ENCODE measurements around the gene RTN1. TPM values are rescaled to one million over a fixed set of nuclear protein-coding genes. Genes with fewer than 3 reads are reported as not detected.

RTN1 gene
- total and polyA plus RNA-seq, 2 donors, result 1.6 to 1.9 TPM

GRCh38 chr14:59819446-59820088, 51.0 kb downstream of the RTN1 start:
- H3K4me3 ChIP-seq (ENCODE audit: low read length in 2 of 2), result no peak overlapping the region
- no peaks in the 10 kb centered on the region for H3K36me3 ChIP-seq (ENCODE audit: control insufficient read depth in 2 of 2, insufficient read depth in 2 of 2, low read length in 1 of 2)
- H3K4me1 ChIP-seq (ENCODE audit: control insufficient read depth in 2 of 2, insufficient read depth in 2 of 2, low read length in 2 of 2), result no peaks in the 10 kb centered on the region
- 97% methylated on average over 38 of the region's 38 CpGs for WGBS
- H3K27ac ChIP-seq (ENCODE audit: low read depth in 1 of 2, low read length in 1 of 2), result no peak overlapping the region
- no peaks in the 10 kb centered on the region for H3K27me3 ChIP-seq (ENCODE audit: control insufficient read depth in 2 of 2, insufficient read depth in 1 of 2, low read length in 1 of 2)
- DNase-seq (ENCODE audit: low read depth in 6 of 9, low spot score in 9 of 9), result no peak
- peaks cover 0 to 8% of the 10 kb centered on the region in 2 donors for H3K9me3 ChIP-seq (ENCODE audit: control insufficient read depth in 2 of 2, insufficient read depth in 1 of 2, low read length in 1 of 2)

- no peaks in the 10 kb centered on the region for H3K4me1 ChIP-seq (ENCODE audit: control insufficient read depth in 2 of 2, insufficient read depth in 2 of 2, low read length in 2 of 2)
- no peak overlapping the region for H3K27ac ChIP-seq (ENCODE audit: low read depth in 1 of 2, low read length in 1 of 2)
- 34% methylated on average over 3 of the region's 3 CpGs for WGBS
- no peaks in the 10 kb centered on the region for H3K36me3 ChIP-seq (ENCODE audit: control insufficient read depth in 2 of 2, insufficient read depth in 2 of 2, low read length in 1 of 2)
- H3K4me3 ChIP-seq (ENCODE audit: low read length in 2 of 2), result no peak overlapping the region
- no peak for DNase-seq (ENCODE audit: low read depth in 6 of 9, low spot score in 9 of 9)
- H3K9me3 ChIP-seq (ENCODE audit: control insufficient read depth in 2 of 2, insufficient read depth in 1 of 2, low read length in 1 of 2), result peaks cover 0 to 8% of the 10 kb centered on the region in 2 donors
- no peaks in the 10 kb centered on the region for H3K27me3 ChIP-seq (ENCODE audit: control insufficient read depth in 2 of 2, insufficient read depth in 1 of 2, low read length in 1 of 2)
Observed at GRCh38 chr14:59816941-59817340, 53.6 kb downstream of the RTN1 start.

- H3K9me3 ChIP-seq (ENCODE audit: control insufficient read depth in 2 of 2, insufficient read depth in 1 of 2, low read length in 1 of 2), result peaks cover 0 to 8% of the 10 kb centered on the region in 2 donors
- H3K27ac ChIP-seq (ENCODE audit: low read depth in 1 of 2, low read length in 1 of 2), result no peak overlapping the region
- H3K36me3 ChIP-seq (ENCODE audit: control insufficient read depth in 2 of 2, insufficient read depth in 2 of 2, low read length in 1 of 2), result no peaks in the 10 kb centered on the region
- no peaks in the 10 kb centered on the region for H3K27me3 ChIP-seq (ENCODE audit: control insufficient read depth in 2 of 2, insufficient read depth in 1 of 2, low read length in 1 of 2)
- DNase-seq (ENCODE audit: low read depth in 6 of 9, low spot score in 9 of 9), result no peak
- no peak overlapping the region for H3K4me3 ChIP-seq (ENCODE audit: low read length in 2 of 2)
- no peaks in the 10 kb centered on the region for H3K4me1 ChIP-seq (ENCODE audit: control insufficient read depth in 2 of 2, insufficient read depth in 2 of 2, low read length in 2 of 2)
- 83% methylated on average over 1 of the region's 1 CpG for WGBS
Observed at GRCh38 chr14:59814988-59815387, 55.6 kb downstream of the RTN1 start.

- H3K36me3 ChIP-seq (ENCODE audit: control insufficient read depth in 2 of 2, insufficient read depth in 2 of 2, low read length in 1 of 2), result no peaks in the 10 kb centered on the region
- WGBS, result 93% methylated on average over 3 of the region's 3 CpGs
Observed at GRCh38 chr14:59811815-59812214, 58.8 kb downstream of the RTN1 start.

DNA sequence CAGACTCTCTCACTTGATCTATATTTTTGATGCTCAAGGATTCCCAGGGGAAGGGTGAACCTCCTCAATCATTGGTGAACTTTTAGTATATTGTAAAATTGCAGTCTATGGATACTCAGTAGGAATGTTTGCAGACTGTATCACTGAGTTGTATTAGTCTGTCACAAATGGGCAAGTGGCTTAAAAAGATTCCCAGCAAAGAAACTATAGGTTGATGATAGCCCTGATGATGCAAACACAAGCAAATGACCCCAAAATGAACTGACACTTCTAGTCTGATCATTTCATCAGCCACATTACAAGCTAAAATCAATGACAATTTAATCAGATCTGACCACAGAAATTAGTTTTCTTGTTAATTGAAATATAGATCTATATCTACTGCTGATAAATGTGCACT, 59.5 kb downstream of the RTN1 start:
- Histone ChIP-seq H3K4me1 (ENCODE audit: control insufficient read depth in 2 of 2, insufficient read depth in 2 of 2, low read length in 2 of 2) (no peaks in the 10 kb centered on the region), H3K9me3 (ENCODE audit: control insufficient read depth in 2 of 2, insufficient read depth in 1 of 2, low read length in 1 of 2) (no peaks in the 10 kb centered on the region), H3K27me3 (ENCODE audit: control insufficient read depth in 2 of 2, insufficient read depth in 1 of 2, low read length in 1 of 2) (no peaks in the 10 kb centered on the region), H3K36me3 (ENCODE audit: control insufficient read depth in 2 of 2, insufficient read depth in 2 of 2, low read length in 1 of 2) (no peaks in the 10 kb centered on the region), H3K27ac (ENCODE audit: low read depth in 1 of 2, low read length in 1 of 2) (no peak overlapping the region), H3K4me3 (ENCODE audit: low read length in 2 of 2) (no peak overlapping the region)
- no peak for DNase-seq (ENCODE audit: low read depth in 6 of 9, low spot score in 9 of 9)

More at GRCh38 chr14:59811815-59812214, 58.8 kb downstream of the RTN1 start:
- Histone ChIP-seq H3K4me1 (ENCODE audit: control insufficient read depth in 2 of 2, insufficient read depth in 2 of 2, low read length in 2 of 2) (no peaks in the 10 kb centered on the region), H3K27me3 (ENCODE audit: control insufficient read depth in 2 of 2, insufficient read depth in 1 of 2, low read length in 1 of 2) (no peaks in the 10 kb centered on the region), H3K9me3 (ENCODE audit: control insufficient read depth in 2 of 2, insufficient read depth in 1 of 2, low read length in 1 of 2) (no peaks in the 10 kb centered on the region), H3K27ac (ENCODE audit: low read depth in 1 of 2, low read length in 1 of 2) (no peak overlapping the region), H3K4me3 (ENCODE audit: low read length in 2 of 2) (no peak overlapping the region)
- DNase-seq (ENCODE audit: low read depth in 6 of 9, low spot score in 9 of 9), result no peak

DNA sequence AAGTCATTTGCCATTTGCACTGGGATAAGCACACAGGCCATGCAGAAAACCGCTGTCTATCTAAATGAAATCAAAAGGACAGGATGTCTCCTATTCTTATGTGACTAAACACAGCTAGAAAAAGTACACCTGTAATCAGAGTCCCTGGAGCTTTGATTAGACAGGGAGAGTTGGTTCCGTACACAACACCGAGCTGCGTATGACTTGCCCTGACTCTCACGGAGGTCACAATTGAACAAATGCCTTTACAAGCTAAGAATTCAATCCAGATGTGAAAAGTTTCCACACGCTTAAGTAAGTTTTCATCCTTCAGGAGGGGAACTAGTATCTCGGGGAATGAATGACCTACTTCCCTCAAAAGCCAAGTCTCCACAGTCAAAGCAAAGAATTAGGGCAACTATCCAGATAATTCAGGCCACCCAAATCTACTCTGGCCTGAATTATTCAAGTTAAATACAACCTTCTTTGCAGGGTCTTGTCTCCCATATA, 67.5 kb downstream of the RTN1 start:
- no peak for DNase-seq (ENCODE audit: low read depth in 6 of 9, low spot score in 9 of 9)
- WGBS, result 96% methylated on average over 7 of the region's 7 CpGs
- H3K27me3 ChIP-seq (ENCODE audit: control insufficient read depth in 2 of 2, insufficient read depth in 1 of 2, low read length in 1 of 2), result no peaks in the 10 kb centered on the region

GRCh38 chr14:59788176-59788575, 82.4 kb downstream of the RTN1 start:
- DNase-seq (ENCODE audit: low read depth in 6 of 9, low spot score in 9 of 9), result no peak

More for the DNA sequence above, 67.5 kb downstream of the RTN1 start:
- Histone ChIP-seq H3K36me3 (ENCODE audit: control insufficient read depth in 2 of 2, insufficient read depth in 2 of 2, low read length in 1 of 2) (no peaks in the 10 kb centered on the region), H3K4me3 (ENCODE audit: low read length in 2 of 2) (no peak overlapping the region), H3K4me1 (ENCODE audit: control insufficient read depth in 2 of 2, insufficient read depth in 2 of 2, low read length in 2 of 2) (no peaks in the 10 kb centered on the region), H3K27ac (ENCODE audit: low read depth in 1 of 2, low read length in 1 of 2) (no peak overlapping the region), H3K9me3 (ENCODE audit: control insufficient read depth in 2 of 2, insufficient read depth in 1 of 2, low read length in 1 of 2) (no peaks in the 10 kb centered on the region)

DNA sequence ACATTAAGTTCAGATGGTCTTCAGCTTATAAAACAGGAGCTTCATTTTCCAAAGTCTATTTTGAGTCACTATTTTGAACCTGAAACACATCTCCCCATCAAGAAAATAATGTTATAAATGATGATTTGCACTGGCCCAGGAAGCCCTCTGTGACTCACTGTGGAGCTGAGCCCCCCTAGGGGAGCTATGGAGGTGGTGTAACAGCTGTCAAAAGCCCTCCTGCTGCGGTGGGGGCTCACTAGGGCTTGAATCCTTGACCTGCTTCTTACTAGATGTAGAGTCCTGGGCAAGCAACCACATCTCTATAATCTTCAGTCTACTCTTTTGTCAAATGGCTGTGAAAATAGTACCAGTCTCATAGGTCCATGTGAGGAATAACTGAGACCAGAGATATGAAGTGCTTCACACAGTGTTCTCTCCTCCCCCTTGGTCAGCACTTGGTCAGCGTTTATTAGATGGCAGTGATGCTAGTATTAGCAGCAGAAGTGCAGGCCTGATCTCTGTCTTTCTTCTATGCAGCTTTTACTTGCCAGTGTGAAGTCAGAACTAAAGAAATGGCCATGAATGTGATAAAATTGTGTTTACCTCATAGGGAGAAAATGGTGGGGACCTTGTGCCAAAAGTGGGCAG, 83.4 kb downstream of the RTN1 start:
- 88% methylated on average over 2 of the region's 2 CpGs for WGBS
- H3K36me3 ChIP-seq (ENCODE audit: control insufficient read depth in 2 of 2, insufficient read depth in 2 of 2, low read length in 1 of 2), result no peaks in the 10 kb centered on the region
- DNase-seq (ENCODE audit: low read depth in 6 of 9, low spot score in 9 of 9), result no peak
- H3K27me3 ChIP-seq (ENCODE audit: control insufficient read depth in 2 of 2, insufficient read depth in 1 of 2, low read length in 1 of 2), result no peaks in the 10 kb centered on the region
- H3K4me3 ChIP-seq (ENCODE audit: low read length in 2 of 2), result no peak overlapping the region
- no peaks in the 10 kb centered on the region for H3K4me1 ChIP-seq (ENCODE audit: control insufficient read depth in 2 of 2, insufficient read depth in 2 of 2, low read length in 2 of 2)
- H3K27ac ChIP-seq (ENCODE audit: low read depth in 1 of 2, low read length in 1 of 2), result no peak overlapping the region
- H3K9me3 ChIP-seq (ENCODE audit: control insufficient read depth in 2 of 2, insufficient read depth in 1 of 2, low read length in 1 of 2), result no peaks in the 10 kb centered on the region

More at GRCh38 chr14:59788176-59788575, 82.4 kb downstream of the RTN1 start:
- Histone ChIP-seq H3K4me3 (ENCODE audit: low read length in 2 of 2) (no peak overlapping the region), H3K4me1 (ENCODE audit: control insufficient read depth in 2 of 2, insufficient read depth in 2 of 2, low read length in 2 of 2) (no peaks in the 10 kb centered on the region), H3K36me3 (ENCODE audit: control insufficient read depth in 2 of 2, insufficient read depth in 2 of 2, low read length in 1 of 2) (no peaks in the 10 kb centered on the region), H3K27me3 (ENCODE audit: control insufficient read depth in 2 of 2, insufficient read depth in 1 of 2, low read length in 1 of 2) (no peaks in the 10 kb centered on the region), H3K27ac (ENCODE audit: low read depth in 1 of 2, low read length in 1 of 2) (no peak overlapping the region), H3K9me3 (ENCODE audit: control insufficient read depth in 2 of 2, insufficient read depth in 1 of 2, low read length in 1 of 2) (no peaks in the 10 kb centered on the region)
- WGBS, result 83% methylated on average over 2 of the region's 2 CpGs

GRCh38 chr14:59785629-59786028, 84.9 kb downstream of the RTN1 start:
- Histone ChIP-seq H3K9me3 (ENCODE audit: control insufficient read depth in 2 of 2, insufficient read depth in 1 of 2, low read length in 1 of 2) (no peaks in the 10 kb centered on the region), H3K27me3 (ENCODE audit: control insufficient read depth in 2 of 2, insufficient read depth in 1 of 2, low read length in 1 of 2) (no peaks in the 10 kb centered on the region), H3K4me3 (ENCODE audit: low read length in 2 of 2) (no peak overlapping the region), H3K4me1 (ENCODE audit: control insufficient read depth in 2 of 2, insufficient read depth in 2 of 2, low read length in 2 of 2) (no peaks in the 10 kb centered on the region), H3K36me3 (ENCODE audit: control insufficient read depth in 2 of 2, insufficient read depth in 2 of 2, low read length in 1 of 2) (no peaks in the 10 kb centered on the region), H3K27ac (ENCODE audit: low read depth in 1 of 2, low read length in 1 of 2) (no peak overlapping the region)
- no peak for DNase-seq (ENCODE audit: low read depth in 6 of 9, low spot score in 9 of 9)
